NK-92 treated with Interleukin-12 subunit alpha and Interleukin-12 subunit beta, amount 100 ng/mL, for 24 hours (cell line): Measurements from ENCODE around the gene PER1.

Source experiments
- DNase-seq: peaks from one replicate; lab custom pipeline; 2025; lab: John Stamatoyannopoulos, UW

The PER1 gene

DNA sequence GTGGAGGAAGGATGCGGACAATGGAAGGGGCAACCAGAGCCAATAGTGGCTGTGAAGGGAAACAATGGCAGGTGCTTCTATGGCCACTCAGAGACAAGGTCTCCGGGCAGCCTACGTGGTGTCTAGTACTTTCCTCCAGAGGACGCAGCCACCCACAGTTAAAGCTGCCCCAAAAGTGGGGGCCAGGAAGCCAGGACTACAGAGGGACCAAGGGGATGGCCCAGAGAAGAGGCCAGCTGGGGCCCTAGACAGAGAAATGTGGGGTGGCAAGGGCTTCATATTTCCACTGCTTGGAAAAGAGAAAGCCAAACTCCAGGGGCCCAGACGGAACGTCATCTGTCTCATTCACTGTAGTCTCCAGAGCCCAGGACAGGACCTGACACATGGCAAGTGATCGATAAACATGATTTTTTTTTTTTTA lies 837 bp upstream of the PER1 start:
- DNase-seq: no peak

DNA sequence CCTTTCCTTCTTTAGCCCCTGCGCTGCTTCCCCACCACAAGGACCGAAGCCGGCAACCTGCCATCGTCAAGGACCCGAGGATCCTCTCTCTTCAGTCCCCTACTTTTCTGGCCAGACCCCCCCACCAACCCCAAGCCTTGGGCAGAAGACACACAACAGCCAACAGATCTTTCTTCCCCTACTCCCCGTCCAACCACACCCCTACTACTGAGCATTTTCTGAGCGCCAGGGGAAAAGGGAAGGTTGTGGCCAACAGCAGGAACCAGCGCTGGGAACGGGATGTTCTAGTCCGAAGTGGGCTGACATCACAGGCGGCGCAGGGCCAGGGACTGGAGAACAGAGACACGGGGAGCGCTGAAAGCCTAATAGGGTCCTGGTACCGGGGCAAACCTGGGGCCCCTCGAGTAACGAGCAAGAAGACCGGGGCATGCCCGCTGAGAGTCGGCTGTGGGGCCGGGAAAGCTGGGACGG lies 528 bp downstream of the PER1 start:
- DNase-seq: no peak

DNA sequence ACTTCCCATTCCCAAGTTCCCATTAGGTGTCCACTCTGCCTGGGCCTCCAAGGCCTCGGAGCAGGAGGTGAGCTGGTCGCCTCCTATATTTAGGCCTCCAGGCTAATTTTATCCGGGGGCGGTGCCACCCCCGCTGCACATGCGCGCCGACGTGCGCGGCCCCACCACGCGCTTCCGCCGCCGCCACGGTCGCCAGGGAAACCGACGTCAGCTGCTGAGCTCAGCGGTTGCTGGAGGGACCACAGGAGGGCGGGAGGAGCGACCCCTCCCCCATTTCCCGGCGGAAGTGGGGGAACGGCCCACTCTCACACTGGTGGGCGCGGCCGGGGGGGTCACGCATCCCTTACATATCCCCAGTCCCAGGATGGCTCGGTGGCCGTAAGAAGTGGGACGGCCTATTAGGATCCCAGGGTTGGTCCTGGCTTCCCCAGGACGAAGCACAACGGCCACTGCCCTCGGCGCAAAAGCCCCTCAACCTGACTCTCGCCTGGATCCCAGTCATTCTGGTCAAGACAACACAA lies 1.0 kb downstream of the PER1 start:
- peak; percentile 76 for DNase-seq

GRCh38 chr17:8150194-8151119 lies 1.7 kb downstream of the PER1 start:
- no peak for DNase-seq

DNA sequence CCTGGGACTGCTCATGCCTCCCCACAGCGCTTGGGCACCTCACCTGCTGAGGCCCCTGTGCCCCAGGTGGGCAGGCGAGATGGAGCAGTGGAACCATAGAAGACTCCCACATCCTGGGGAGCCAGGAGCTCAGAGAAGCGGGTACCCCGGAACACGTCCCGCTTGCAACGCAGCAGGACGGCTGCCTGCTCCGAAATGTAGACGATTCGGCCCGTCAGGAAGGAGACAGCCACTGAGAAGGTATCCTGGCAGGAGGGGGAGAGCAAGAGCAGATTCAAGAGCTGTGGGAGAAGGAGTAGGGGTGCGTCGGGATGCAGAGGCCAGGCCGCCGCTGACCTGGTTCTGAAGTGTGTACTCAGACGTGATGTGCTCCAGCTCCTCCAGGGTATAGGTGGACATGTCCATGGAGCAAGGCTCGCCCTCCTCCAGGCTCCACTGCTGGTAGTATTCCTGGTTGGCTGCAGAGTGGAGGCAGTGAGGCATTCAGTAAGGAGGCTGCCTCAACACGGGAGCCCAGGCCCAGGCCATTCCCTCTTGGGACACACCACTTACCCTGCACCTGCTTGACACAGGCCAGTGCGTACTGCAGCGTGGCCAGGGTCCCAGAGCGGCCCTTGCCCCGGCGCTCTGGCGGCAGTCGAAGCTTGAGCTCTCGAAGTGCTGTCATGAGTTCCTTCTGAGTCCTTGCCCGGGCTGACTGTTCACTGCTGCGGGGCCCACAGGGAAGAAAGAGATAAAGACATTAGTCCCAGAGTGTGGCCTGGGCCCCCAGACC lies 2.6 kb downstream of the PER1 start:
- DNase-seq: no peak

DNA sequence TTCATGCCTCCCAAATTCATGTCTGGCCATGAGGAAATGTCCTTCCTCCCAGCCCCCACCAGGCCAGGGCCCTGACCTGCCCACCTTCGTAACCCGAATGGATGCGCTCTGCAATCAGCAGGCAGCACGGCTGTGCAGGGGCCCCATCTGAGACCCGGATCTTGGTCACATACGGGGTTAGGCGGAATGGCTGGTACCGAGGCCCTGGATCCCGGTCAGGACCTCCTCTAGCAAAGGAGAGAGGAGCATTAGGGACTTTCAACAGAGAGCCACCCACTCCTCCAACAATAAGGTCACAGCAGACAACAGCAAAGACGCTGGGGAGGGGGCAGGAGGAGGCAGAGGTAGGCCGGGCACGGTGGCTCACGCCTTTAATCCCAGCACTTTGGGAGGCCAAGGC lies 3.6 kb downstream of the PER1 start:
- DNase-seq: no peak

- DNase-seq: no peak
Measured at GRCh38 chr17:8147805-8148404, 4.3 kb downstream of the PER1 start.

GRCh38 chr17:8147141-8147804 lies 4.9 kb downstream of the PER1 start:
- no peak for DNase-seq

- no peak for DNase-seq
Measured at GRCh38 chr17:8146381-8147140, 5.6 kb downstream of the PER1 start.

GRCh38 chr17:8145811-8146210 lies 6.4 kb downstream of the PER1 start:
- DNase-seq: no peak

DNA sequence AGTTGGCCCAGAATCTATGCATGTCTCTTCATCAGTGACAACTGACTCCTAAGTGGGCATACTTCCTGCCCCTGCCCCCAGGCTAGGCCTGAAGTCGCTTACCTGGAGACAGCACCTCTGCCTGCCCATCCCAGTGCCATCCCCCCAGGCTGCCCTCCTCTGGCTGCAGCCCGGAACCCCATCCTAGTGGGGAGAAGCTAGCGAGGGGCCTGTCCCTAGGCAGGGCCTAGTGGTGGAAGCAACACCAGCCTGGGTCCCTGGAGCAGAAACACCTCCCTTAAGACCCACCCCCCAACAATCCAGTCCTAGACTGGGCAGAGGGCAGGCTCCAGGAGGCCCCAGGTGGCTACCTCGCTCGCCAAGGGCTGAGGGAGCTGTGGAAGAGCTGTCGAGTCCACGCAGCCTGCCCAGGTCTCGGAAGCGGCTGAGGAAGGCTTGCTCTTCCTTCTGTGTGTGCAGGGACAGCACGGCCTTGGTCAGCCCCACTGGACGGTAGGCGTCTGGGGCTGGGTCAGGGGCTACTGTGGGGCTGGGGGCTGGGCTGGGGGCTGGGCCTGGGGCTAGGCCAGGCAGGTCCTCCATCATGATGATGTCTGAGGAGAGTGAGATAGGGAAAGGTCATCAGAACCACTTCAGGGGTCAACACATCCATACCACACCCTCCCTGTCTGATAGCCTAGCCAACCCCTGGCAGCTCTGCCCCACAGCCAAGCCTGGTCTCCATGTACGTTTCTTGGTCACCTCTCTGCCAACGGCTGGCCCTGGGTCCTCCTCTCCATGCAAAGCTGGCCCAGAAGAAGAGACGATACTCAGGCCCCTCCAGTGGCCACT lies 7.6 kb downstream of the PER1 start:
- no peak for DNase-seq

GRCh38 chr17:8143581-8144400 lies 8.4 kb downstream of the PER1 start:
- no peak for DNase-seq

DNA sequence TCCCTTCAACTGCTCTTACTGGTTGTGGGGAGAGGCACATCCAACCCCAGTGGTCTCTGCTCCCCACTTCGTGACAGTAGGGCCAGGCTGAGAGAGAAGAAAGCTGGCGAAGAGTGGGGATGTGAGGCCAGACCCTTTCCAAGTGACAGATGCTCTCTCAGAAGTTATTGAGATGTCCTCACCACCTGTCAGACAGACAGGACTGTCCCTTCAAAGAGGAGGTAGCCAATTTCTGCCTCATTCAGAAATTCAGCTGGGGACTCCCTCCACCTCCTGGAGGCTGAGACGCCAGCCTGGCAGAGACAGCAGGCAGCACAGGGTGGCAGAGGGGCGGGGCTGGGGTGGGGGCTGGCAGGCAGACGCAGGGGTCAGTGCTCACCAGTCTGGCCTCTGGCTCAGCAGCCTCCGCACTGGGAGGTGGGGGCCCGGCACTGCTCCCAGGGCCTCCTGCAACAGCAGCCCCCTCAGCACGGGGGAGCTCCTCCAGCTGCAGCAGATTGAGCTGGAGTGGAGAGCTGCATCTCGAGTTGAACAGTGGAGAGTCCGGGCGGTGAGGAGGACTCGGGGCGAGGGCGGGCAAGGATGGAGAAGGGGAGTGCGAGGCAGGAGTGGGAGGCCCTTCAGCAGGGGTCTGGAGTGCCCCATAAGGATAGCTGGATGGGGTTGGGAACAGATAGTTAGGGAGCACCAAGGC lies 9.2 kb downstream of the PER1 start:
- no peak for DNase-seq

GRCh38 chr17:8142158-8142886 lies 9.9 kb downstream of the PER1 start:
- no peak for DNase-seq

- DNase-seq: no peak
Measured at GRCh38 chr17:8141741-8142140, 10.5 kb downstream of the PER1 start.

- no peak for DNase-seq
Measured at GRCh38 chr17:8141045-8141444, 11.2 kb downstream of the PER1 start.

- DNase-seq: no peak
Measured at GRCh38 chr17:8140065-8141029, 11.9 kb downstream of the PER1 start.
